GM19240 (cell line): Measurements from ENCODE around the gene RPTOR.
"Not testable (repeated sequence)": the region's sequence is repeated elsewhere in the genome, so short reads cannot be mapped to it uniquely, and the experiment has no call there.

Experiments
- DNase-seq: peaks from one replicate; pipeline ENCODE4 v3.0.0; 2011; ENCODE audit warnings: low spot score; ENCODE audit not compliant: insufficient read length

RPTOR gene

DNA sequence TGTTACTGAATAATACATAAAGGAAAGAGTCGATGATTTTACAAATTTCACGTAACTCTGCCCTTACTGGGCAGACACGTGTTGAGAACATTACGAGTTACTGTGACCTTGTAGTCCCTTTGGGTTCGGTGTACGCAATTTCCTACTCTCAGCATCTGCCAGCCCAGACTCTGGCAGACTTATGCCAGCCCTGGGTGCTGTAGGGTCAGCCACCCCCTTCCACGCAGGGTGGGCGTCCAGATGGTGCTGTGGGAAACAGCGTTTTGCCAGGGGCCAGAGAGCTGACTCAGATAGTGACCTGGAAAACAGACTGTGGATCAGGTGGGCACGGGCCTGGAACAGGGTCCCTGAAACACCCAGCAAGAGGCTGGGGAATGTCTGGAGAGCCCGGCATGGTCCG is 148.9 kb downstream of the RPTOR start:
- DNase-seq = no peak

DNA sequence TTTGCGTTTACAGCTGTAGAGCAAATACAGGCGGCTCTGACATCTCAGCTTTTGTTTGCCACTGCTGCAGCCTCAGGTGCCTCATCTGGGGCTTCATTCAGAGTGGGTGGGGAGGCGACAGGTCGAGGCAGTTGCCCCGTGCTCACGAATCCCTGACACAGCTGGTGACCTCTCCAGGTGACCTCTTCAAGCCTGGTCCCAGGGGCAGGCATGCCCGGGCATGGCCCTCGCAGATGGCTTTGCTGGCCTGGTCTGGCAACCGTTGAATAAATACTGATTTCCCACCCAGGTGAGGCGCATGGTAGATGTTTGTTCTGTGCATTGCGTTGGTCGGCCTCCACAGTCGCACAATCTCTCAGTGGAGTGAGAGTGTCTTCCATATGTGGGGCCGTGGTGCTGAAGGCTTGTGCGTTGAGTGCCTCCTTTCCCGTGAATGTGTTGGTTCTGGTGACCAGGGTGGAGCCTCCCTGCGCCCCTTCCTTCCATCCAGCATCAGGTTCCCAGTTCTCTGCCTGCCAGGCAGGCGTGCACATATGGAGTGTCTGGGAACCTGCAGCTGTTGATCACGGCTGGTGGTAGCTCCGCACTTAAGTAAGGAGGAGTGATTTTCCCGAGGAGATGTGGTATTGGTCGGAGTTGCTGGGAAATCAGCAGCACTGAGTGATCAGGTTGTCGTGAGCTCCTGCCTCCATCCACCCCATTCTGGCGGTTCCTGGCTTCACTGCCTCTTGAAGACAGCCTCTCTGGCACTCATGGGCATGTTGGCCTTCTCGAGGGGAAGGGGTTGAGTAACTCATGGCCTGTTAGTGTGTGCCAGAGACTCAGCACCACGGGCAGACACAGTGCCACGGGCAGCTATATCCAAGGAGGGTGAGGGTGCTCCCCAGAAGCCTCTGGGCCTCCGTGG is 149.7 kb downstream of the RPTOR start:
- DNase-seq = no peak

DNA sequence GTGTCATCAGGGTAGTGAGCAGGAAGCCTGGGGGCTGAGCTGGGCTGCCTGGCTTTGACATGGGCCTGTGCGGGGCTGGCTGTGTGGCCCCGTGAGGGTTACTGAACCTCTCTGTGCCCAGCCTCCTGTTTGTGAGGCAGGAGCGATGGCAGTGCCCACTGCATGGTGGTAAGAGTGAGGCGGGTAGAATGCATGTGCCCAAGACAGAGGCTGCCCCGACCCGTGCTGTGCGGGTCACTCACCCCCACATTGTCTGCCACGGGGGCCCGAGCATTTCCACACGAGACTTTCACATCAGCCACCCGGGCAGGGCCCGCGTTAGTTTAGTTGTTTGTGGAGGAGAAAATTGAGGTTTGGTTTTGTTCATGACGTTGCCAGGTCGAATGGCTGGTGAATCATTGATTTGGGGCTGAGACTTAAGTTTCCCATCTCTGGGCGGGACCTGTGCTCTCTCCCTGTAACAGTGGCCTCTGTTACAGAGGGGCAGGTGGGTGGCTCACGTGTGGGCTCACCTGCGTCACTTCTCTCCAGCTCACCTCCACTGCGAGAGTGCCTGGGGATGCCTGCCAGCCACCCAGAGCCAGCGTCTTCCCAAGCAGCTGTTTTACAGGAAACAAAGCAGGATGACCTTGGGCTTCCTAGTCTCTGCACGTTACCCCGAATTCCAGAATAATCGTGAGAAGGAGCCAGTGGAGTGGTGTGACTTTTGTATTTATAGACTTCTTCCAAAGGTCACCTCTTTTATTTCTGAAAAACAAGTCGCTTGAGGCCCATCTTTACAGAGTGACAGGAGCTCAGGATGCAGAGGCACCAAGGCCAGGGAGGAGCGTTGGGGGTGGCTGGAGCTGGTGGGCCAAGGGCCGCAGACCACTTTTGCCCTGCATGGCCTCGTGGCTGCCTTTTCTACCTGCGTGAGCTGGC is 150.6 kb downstream of the RPTOR start:
- DNase-seq = no peak

DNA sequence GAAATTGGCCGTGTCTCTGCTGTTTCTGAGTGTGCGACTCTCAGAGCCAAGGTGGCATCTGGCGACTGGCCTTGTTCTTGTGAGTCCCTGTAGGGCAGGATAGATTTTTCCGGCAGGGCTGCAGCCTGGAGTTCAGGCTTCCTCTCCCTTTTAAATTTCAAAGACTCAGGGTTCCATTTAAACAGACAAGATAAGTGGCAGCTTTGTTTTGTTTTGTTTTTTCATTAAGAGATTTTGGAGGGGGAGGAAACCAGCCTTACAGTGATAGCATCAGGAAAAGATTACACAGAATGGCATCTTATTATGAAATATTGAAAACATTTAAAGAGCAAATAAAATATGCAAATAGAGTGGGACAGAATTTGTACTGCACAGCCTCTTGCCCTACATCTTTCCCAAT is 151.3 kb downstream of the RPTOR start:
- DNase-seq = no peak

DNA sequence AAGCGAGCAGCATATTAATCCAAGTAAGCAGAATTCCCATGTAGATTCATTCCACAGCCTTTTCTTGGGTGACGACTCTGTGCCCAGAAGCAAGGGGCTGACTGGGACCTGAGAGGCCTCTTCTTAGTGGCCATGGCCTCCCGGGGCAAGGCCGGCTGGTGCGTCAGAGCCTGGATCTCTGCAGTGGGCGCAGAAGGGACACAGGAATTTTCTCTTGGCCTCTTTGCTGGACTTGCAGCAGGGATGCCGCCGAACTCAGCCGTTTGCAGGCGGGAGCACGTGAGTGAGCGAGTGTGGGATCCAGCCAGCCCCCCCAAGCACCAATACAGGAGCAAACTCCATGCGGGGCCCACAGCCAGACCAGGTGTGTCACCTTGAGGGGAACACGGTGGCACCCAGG is 151.8 kb downstream of the RPTOR start:
- no peak for DNase-seq

DNA sequence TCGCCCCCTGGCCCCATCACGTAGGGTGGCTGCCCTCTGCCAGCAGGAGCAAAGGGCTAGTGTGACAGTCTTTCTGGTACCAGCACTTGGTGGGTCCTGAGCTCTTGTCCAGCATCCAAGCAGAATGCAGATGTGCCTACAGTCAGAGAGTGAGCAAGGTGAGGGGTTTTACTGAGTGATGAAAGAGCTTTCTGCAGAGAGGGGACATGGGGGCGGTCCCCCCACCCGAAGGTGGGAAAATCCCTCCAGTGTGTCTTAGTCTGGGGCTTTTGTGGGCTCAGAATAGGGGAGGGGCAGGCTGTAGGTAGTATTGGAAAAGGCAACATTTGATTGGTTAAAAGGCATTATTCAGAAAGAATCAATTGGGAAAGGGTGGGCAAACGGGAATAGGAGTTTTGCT is 152.3 kb downstream of the RPTOR start:
- DNase-seq = no peak

DNA sequence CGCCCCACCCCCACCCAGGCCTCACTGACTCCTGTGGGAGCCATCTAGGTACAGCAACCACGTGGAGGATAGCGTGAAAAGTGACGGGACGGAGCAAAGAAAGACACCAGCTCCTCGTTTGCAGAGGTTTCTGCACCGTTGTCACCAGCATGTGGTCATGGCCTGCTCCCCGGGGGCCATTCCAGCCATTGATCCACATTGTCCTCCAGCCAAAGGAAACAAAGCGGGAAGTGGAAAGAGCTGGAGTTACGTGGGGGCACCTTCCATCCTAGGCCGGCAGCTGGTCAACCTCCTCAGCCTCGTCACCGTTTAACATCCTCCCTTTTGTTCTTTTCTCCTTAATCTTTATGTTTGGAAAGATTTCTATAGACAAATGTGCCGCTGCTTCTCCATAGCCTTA is 153.7 kb downstream of the RPTOR start:
- no peak for DNase-seq

DNA sequence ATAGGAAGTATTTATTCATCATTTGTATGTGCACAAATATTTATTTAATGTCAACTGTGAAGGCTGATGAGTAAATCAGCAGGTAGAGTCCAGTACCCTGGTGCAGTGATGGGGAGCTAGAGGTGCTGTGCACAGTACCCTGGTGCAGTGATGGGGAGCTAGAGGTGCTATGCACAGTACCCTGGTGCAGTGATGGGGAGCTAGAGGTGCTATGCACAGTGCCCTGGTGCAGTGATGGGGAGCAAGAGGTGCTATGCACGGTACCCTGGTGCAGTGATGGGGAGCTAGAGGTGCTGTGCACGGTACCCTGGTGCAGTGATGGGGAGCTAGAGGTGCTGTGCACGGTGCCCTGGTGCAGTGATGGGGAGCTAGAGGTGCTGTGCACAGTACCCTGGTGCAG is 154.6 kb downstream of the RPTOR start:
- DNase-seq = not testable (repeated sequence)

DNA sequence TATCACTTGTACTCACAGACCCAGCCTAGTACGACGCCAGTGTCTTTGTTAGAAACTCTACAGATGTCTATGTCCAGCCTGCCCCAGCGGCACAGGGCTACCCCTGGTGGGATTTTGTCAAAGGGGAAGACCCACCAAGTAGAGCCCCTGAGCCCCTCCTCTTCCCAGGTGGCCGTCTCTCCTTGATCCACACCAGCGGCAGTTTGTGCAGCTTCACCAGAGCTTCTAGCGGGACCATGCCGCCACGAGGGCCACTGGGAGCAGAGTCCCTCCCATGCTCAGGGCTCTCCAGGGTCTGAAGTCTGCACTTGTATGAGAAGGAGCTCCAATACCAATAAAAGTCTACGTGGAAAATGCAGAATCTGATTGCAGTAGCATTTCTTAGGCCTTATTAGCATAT is 157.1 kb downstream of the RPTOR start:
- no peak for DNase-seq

DNA sequence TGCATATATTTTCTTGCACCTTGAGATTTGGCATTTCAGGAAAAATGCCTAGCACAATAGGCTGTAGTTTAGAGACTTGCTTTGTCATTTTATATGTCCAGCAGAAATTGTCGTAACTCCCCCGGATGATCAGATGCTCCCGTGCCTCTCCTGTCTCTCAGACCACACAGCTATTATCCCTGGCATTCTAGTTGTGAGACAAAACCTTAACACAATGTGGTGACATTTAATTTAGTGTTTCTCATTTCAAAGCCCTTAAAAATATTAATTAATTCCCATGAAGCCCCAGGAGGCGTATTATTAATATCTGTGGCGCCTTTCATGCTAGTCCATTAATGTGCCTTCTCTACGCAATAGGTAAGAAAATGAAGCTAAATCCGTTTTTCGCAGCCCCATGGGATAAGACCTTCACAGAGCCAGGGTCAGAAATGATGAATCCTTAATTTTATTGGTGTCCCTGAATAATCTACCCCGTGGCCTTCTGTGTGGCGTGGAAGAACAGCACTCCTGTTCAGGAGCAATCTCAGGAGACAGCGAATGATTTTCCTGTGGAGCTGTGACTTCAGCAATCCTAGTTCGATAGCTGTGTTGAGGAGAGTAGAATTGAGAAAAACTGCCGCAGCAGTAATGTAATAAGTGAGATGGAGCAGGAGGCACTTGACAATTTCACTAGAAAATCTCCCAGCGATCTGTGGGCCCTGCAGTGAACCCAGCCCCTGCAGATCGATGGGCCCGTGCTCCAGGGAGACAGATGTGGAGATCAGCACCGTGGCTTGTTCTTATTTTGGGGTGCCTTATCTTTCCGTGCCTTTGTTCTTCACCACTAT is 157.9 kb downstream of the RPTOR start:
- DNase-seq = no peak

DNA sequence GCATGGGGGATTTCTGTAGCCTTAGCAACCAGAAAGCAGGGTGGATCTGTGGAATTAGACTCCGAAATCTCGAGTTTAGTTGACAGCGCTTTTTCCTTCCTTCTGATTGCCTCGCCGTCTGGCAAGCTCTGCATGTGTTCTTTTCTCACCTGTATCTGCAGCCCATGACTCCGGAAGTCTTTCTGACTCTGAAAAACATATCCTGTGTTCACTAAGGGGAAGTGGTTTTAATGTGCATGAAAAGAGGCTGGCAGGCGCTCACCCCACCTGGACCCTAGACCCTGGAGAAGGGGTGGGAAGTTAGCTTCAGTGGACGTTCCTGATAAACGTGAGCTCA is 158.5 kb downstream of the RPTOR start:
- no peak for DNase-seq

DNA sequence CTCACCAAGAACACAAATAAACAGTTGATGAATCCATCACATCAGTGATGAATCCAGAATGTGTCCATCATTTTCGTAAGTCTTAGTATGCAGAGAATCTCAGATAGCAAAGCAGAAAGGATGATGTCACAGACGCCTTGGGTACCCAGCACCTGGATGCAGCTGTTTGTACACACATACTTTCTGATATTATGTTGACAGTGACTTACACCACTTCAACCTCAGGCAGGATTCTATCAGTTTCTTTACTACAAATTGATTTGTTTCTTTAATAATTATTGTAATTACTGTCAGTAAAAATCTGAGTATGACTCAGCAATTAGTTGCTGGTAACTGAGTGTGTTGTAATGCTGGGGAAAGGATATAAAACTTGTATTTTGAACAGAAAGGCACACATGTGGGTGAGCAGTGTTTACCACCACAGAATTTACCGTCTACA is 159.8 kb downstream of the RPTOR start:
- no peak for DNase-seq

DNA sequence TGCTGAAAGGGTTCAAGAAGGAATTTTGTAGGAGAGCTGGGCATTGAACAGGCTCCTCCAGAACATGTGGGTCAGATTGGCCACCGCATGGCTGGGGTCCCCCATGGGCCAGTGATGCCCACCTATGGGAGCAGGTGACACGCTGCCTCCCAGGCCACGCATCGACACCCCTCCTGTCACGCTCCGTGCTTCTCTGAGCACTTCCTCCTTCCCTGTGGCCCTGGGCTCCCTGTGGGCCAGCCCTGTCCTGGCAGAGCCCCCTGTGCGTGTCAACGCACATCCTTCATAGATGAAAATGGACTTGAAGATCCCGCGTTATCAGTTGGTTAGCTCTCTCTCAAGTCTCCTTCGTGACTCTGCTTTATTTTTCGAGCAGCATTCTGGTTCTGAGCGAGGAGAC is 160.3 kb downstream of the RPTOR start:
- no peak for DNase-seq

DNA sequence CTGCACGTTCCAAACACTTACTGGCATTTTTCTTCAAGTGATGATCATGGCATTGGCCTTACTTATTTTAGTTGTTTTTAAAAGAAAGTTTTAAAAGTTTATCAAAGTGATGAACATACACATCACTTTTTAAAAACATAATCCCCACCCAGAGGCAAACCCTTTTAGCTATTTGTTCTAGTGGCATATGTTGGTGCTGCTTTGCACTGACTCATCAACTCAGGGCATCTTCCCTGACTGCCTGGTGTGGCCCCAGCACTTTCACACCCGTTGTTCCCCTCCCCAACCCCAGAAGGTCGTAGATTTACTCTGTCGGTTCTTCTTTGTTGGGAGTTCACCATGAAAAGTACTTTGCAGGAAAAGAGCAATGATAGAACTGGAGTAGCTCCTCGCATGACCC is 161.3 kb downstream of the RPTOR start:
- no peak for DNase-seq

DNA sequence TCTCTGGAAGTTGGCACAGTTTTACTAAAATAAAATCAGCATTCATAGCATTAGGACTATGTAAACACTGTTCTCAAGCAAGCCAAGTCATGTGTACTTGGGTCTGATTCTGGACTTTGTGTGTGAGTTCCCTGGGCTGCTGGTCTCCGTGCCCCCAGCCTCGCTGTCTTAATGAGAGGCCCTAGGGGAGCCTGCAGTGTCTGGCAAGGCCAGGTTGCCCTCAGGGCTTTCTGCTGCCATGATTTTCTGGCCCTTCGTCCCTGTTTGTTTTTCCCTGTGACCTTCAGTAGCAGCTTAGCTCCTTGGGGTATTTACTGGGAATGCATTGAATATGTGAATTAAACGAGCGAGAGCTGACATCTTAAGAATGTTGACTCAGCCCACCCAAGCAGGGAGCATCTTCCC is 161.8 kb downstream of the RPTOR start:
- DNase-seq = no peak

DNA sequence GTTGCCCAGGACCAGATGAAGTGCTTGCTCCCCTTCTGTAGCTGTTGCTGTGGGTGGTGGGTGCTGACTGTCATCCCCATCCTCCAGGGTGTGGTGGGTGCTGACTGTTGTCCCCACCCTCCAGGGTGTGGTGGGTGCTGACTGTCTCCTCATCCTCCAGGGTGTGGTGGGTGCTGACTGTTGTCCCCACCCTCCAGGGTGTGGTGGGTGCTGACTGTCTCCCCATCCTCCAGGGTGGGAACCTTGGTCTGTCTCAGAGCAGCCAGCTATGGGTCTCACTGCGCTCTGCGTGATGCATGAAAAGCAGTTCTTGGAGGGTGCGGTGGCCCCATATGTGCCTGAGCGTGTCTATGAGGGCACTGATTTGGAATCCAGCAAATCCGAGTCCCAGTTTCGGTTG is 163.8 kb downstream of the RPTOR start:
- no peak for DNase-seq

DNA sequence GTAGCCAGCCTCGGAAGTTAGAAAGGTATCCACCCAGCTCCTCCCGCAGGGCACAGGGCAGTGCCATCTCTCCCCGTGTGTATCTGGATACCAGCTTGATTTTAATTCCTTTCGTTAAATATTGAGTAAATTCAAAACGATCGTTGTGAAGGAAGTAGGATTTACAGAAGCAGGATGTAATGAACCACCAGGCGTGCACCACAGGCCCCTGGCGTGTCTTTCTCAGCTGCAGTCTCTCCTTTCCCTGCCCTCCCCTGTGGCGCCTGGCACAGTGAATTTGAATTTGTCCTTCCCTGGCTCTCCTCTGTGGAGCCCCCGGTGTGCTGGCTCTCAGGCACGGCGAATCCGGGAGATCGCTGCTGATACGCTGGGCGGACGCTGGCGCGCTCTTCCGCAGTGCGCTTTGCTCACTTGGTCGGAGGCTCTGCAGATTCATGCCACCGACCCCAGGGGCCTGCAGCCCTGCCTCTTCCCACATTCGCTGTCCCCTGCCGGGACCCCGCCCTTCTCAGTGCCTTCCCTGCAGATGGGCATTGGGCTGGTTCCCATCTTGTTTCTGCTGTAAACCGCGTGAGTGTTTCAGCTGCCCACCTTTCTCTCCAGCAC is 164.6 kb downstream of the RPTOR start:
- no peak for DNase-seq

DNA sequence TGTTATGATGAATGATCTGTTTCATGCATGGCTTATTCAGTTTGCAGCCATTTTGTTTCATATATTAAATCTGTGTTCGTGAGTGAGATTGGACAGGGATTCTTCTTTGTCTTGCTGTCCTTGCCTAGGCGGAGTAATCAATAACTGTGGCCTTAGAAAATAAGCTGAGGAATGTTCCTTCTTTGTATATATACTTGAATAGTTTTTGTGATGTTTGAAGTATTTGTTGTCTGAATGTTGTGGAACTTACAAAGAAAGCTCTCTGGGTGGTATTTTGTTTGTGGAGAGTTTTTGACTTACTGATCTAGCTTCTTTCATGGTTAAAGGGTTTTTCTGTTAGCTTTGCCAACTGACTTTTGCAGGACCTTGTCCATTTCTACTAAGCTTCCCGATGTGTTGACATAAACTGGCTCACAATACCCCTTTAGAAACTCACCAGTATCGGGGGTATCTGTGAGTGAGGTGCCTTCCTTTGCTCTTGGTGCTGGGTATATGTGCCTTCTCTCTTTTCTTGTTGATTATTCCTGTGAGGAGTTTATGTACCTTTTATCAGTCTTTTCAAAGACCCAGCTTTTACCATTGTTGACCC is 166.2 kb downstream of the RPTOR start:
- no peak for DNase-seq

DNA sequence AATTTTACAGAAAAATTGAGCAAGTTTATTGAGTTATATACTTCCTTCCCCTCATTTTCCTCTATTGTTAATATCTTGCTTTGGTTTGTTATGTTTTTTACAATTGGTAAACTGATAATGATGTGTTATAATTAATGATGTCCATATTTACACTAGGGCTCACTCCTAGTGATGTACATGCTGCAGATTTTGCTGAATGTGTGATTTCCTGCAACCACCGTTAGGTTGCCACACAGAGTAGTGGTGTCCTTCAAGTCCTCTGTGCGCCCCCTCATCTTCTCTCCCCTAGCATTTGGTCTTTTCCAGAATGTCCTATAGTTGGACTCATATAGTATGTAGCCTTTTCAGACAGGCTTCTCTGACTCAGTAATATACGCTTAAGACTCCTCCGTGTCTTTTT is 167.5 kb downstream of the RPTOR start:
- DNase-seq = no peak

DNA sequence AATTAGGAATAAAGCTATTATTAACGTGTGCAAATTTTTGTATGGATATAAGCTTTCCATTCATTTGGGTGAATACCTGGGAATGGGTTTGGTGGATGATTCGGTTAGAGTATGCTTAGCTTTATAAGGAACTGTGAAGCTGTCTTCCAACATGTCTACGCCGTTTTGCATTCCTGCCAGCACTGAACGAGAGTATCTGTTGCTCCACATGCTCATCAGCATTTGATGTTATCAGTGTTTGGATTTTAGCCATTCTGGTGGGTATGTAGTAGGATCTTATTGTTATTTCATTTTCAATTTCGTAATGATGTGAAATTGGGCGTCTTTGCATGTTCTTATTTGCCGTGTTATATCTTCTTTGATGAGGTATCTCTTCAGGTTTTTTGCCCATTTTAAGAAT is 168.0 kb downstream of the RPTOR start:
- no peak for DNase-seq
